Activated CD8-positive, alpha-beta memory T cell treated with anti-CD3 and anti-CD28 coated beads, Interleukin-2, amount 50 U/mL, for 24 hours (primary cell): ENCODE data around the gene PMS1.
"Not testable (repeated sequence)": the region's sequence is repeated elsewhere in the genome, so short reads cannot be mapped to it uniquely, and the experiment has no call there.

Source experiments
- DNase-seq: peaks from one replicate; pipeline ENCODE4 v3.0.0-alpha.2; 2020; ENCODE audit errors: extremely low read depth

The PMS1 gene

DNA sequence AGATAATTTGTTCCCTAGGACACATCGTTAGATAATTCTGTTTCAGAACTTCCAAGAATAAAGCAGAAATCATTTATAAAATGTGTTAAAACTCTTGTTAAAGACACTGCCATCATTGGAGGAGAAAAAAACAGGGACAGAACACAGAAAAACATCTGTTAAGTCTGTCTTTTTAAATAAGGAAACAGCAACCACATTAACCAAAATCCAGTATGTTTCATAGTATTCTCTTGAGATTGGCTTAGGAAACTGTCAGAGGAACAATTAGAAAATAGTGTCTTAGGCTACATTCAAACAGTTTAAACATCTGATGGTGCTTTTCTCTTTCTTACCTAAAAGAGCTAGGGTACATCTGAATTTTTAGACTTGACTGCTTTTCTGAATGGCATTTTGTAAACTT, 81.6 kb downstream of the PMS1 start:
- no peak for DNase-seq

- DNase-seq, result no peak
These were observed 82.0 kb downstream of the PMS1 start for GRCh38 chr2:189866296-189866695.

- no peak for DNase-seq
These were observed 84.6 kb downstream of the PMS1 start for GRCh38 chr2:189868896-189869295.

DNA sequence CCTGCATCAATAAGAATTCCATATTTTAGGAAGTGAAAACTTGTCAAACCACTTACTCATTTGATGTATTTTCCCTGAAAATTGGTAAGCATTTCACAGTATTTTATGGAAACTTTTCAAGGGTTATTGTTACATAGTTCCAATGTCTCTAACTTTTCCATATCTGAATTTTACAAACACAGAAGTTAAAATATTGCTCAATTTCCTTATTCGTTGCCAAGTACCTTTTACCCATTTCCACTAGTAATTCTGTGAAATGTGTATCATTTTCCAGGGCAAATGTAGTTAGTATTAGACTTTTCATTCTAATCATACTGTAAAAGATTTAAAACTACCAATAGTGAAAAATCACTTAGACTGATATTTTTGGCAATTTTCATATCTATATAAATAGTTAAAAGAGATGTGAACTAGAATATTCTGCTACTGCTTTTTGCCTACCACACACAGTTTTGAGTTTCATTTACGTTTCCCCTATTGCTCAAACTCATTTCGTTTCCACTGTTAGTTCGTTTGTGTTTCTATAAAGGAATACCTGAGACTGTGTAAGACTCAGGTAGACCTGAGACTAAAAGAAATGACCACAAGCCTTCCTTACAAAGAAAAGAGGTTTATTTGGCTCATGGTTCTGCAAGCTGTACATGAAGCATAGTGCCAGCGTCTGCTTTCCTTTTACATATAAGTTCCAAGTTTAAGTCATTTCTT, 86.3 kb downstream of the PMS1 start:
- DNase-seq, result no peak

- DNase-seq, result no peak
These were observed 89.4 kb downstream of the PMS1 start for GRCh38 chr2:189873696-189874095.

- no peak for DNase-seq
These were observed 90.5 kb downstream of the PMS1 start for GRCh38 chr2:189874586-189875320.

- no peak for DNase-seq
These were observed 92.0 kb downstream of the PMS1 start for GRCh38 chr2:189876271-189876670.

GRCh38 chr2:189879716-189880081, 95.4 kb downstream of the PMS1 start:
- DNase-seq, result no peak

DNA sequence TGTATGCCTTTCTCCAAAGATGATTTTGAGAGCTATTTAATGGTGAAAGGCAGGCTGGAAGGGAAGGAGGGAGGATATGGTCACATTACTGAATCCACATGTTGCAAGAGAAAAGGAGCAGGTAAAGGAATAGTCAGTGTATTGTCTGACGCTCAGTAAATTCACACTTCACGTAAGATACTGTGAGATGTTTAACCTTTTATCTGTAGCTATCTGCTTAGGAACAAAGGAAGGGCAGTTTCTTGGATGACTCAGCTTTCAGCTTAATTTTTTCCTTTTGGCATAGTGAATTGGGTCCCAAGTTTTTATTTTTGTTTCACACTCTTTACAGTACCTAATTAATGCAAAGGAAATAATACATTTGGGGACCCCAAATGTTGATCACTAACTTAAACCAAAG, 96.2 kb downstream of the PMS1 start:
- DNase-seq, result no peak

DNA sequence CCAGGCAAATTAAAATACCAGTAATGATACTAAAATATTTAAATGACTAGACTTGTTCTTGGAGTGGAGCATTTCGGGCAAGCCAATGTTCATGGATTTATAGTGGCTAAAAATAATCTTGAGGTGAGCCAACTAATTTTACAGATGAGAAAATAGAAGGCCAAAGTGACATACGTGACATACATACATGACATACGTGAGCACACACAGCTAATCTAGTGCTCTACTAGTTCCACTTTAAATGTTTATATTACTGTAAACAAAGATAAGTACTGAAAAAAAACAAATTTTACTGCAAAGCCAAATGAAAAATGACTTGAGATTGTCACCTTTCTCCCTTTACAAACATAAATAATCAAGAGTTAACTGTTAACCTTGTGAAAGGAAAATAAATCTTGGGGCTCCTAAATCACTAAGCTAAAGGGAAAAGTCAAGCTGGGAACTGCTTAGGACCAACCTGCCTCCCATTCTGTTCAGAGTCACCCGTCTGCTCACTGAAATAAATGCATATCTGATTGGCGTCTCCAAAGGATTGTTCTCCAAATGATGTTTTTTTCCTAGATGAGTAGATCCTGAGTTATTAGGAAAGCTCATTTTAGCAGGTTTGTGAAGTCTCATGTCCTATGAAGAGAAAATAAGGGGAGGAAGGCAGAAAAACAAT, 96.7 kb downstream of the PMS1 start:
- DNase-seq, result no peak

GRCh38 chr2:189885368-189885767, 101.1 kb downstream of the PMS1 start:
- DNase-seq, result no peak

DNA sequence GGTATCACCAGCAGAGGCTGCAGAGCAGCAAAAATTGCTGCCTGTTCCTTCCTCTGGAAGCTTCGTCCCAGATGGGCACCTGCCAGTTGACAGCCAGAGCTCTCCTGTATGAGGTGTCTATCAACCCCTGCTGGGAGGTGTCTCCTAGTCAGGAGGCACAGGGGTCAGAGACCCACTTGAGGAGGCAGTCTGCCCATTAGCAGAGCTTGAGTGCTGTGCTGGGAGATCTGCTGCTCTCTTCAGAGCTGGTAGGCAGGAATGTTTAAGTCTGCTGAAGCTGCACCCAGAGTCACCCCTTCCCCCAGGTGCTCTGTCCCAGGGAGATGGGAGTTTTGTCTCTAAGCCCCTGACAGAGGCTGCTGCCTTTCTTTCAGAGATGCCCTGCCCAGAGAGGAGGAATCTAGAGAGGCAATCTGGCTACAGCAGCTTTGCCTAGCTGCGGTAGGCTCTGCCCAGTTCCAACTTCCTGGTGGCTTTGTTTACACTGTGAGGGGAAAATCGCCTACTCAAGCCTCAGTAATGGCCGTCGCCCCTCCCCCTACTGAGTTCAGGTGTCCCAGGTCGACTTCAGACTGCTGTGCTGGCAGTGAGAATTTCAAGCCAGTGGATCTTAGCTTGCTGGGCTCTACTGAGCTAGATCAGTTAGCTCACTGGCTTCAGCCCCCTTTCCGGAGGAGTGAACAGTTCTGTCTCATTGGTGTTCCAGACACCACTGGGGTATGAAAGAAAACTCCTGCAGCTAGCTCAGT, 108.5 kb downstream of the PMS1 start:
- not testable (repeated sequence) for DNase-seq

DNA sequence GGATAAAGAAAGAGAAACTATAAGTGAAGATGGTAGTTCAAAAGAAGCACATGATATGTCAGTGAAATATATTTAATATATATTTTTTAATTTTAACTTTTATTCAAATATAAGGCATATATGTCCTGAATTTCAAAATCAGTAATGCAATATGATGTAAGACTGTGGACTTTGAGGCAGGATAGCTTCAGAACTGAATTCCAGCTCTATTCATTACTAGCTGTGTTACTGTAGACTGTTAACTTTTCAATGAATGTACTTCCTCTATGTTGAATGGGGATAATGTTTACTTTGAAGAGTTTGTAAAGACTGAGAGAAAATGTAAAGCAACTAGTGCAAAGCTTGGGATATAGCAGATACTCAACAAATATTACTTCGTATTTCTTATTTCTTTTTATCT, 112.6 kb downstream of the PMS1 start:
- DNase-seq, result no peak

- no peak for DNase-seq
These were observed 114.9 kb downstream of the PMS1 start for GRCh38 chr2:189899101-189899500.

GRCh38 chr2:189900726-189901125, 116.5 kb downstream of the PMS1 start:
- DNase-seq, result no peak

GRCh38 chr2:189901664-189902063, 117.4 kb downstream of the PMS1 start:
- DNase-seq, result no peak

GRCh38 chr2:189913821-189914220, 129.6 kb downstream of the PMS1 start:
- DNase-seq, result no peak

GRCh38 chr2:189916651-189917050, 132.4 kb downstream of the PMS1 start:
- DNase-seq, result no peak
